ENCODE measurements around the gene CLEC1A. TPM values are rescaled to one million over a fixed set of nuclear protein-coding genes. Genes with fewer than 3 reads are reported as not detected.
A peak's percentile ranks its signal among the peaks of the same experiment; 100 is the strongest.

The CLEC1A gene, protein sequence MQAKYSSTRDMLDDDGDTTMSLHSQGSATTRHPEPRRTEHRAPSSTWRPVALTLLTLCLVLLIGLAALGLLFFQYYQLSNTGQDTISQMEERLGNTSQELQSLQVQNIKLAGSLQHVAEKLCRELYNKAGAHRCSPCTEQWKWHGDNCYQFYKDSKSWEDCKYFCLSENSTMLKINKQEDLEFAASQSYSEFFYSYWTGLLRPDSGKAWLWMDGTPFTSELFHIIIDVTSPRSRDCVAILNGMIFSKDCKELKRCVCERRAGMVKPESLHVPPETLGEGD
- not detected in 2 replicates for total RNA-seq (2014; rRNA removed; shearing (Covaris generic))
- polyA plus RNA-seq (2015; cell fraction: cytosol; rRNA removed) = not detected in 2 replicates
- polyA plus RNA-seq (2015; cell fraction: nucleus; rRNA removed) = 0.07 TPM in 1 of 2 replicates, not detected in the other

DNA sequence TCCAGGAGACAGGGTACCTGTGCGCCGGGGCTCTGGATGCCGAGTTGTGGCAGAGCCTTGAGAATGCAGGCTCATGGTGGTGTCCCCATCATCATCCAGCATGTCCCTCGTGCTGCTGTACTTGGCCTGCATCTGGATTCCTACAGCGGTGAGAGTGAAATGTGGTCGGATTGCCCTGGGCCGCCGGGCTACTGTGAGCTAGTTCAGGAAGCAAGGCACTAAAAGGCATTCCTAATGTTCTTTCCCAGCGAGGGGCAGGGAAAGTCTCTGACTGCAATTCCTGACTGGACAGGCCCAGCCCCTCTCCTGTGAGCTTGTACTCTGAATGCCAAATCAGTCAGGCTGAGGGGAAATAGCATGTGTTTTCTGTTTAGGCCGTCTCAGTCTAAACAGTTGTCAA, at the start of gene CLEC1A:
Gene CLEC1A (minus strand): TSS at position 195 of the 400 bp plus-strand sequence. CDS start 63 bp downstream, at position 132.
- DNase-seq (ENCODE audit: low read depth) = no peak

DNA sequence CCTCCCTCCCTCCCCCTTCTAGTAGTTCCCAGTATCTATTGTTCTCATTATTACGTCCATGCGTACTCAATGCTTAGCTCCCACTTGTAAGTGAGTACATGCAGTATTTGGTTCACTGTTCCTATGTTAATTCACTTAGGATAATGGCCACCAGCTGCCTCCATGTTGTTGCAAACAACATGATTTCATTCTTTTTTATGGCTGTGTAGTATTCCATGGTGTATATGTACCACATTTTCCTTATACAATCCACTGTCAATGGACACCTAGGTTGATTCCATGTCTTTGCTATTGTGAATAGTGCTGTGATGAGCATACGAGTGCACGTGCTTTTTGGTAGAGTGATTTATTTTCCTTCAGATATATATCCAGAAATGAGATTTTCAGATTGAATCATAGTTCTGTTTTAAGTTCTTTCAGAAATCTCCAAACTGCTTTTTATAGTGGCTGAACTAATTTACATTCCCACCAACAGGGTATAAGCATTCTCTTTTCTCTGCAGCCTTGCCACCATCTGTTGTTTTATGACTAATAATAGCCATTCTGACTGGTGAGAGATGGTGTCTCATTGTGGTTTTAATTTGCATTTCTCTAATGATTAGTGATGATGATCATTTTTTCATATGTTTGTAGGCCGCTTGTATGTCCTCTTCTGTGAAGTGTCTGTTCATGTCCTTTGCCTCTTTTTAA, 49.1 kb upstream of the CLEC1A start:
- DNase-seq (ENCODE audit: low read depth) = no peak

DNA sequence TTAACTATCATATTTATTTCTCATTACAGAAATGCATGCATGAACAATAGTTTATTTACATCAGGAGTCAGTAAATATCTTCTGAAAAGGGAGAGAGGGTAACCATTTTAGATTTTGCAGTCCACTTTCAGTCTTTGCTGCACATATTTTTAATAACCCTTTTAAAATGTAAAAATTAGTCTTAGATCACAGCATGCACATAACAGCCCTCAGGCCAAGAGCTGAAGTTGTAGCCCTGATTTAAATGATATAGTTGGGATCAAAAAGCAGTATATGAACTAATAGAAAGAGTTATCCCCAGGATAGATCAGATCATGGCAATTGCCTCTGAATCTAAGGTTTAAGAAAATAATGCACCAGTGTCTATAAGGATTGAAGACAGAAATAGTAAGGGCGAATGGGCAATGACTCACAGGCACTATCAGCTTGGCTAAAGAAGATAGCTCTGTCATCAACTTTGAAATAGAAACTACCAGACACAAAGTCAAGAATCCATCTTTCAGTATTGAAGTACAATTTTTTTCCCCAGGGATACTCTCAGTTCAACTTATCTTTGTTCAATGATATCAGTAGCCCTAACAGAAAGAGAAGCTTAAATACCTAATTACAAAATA, 44.3 kb upstream of the CLEC1A start:
- no peak for DNase-seq (ENCODE audit: low read depth)

DNA sequence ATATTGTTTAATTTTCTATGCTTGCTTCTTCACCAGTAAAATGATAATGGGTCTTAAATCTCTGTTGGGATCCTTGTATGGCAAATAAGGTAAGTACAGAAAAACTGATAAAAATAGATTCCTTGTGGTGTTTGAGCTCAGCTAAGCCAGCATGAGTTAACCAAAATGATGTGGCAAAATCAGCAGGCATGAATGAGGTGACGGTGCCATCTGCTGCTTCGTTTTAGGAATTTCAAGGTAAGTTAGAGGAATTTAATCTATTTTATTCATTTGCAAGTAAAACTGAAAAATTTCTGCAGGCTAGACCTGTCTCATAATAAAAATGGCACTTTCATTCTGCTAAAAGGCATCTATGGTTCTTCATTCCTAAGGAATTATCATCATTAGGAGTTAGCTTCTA, 41.2 kb upstream of the CLEC1A start:
- DNase-seq (ENCODE audit: low read depth) = peak; percentile 48

DNA sequence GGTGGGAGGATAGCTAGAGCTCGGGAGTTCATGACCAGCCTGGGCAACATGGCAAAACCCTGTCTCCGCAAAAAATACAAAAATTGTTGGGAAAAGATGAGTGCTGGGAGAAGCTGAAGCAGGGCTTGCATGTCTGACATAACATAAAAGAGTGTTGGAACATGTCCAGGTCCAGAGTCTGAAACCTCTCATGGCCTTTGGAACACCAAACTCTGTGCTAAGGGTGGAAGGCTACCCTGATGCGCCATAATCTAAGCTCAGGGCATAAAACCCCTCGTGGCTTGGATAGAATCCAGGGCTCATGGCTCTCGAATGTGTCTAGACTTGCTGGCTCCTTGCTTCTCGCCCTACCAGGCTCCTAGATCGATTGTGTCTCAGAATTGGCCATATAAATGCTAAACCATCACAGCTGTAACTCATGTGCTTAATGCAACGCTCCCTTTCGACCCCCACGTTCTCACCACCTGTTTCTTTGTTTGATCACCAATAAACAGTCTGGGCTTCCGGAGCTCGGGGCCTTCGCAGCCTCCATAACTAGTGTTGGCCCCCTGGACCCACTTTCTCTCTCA, 37.9 kb upstream of the CLEC1A start:
- no peak for DNase-seq (ENCODE audit: low read depth)

DNA sequence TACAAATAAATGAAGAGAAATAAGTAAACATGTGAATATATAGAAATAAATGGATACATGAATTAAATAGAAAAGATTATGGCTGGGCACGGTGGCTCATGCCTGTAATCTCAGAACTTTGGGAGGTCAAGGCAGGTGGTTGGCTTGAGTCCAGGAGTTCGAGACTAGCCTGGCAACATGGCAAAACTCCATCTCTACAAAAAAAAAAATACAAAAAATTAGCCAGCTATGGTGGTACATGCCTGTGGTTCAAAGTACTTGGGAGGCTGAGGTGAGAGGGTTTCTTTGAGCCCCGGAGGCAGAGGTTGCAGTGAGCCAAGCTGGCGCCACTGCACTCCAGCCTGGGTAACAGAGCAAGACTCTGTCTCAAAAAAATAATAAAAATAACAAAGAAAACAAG, 36.3 kb upstream of the CLEC1A start:
- no peak for DNase-seq (ENCODE audit: low read depth)

DNA sequence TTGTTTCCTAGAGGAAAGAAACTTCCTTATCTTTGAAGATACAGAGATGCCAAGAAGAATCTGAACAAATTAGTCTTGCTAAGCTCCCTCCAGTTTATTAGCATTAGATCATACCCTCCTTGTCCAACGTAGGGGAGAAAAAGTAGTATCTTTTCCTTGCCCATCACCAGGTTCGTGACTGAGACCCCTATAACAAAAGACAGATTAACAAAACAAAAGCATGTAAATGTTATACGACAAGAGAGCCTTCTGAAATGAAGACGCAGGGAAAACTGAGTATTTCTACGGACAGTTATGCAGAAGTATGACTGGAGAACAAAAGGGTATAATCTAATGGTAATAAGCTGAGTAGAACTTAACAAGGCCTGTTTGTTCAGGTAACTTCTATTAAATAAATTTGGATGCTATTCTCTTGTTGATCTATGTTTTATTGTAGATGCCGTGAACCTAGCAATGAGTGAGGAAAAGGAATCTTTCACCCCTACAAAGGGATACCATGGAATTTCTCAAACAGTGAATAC, 34.1 kb upstream of the CLEC1A start:
- DNase-seq (ENCODE audit: low read depth) = no peak

DNA sequence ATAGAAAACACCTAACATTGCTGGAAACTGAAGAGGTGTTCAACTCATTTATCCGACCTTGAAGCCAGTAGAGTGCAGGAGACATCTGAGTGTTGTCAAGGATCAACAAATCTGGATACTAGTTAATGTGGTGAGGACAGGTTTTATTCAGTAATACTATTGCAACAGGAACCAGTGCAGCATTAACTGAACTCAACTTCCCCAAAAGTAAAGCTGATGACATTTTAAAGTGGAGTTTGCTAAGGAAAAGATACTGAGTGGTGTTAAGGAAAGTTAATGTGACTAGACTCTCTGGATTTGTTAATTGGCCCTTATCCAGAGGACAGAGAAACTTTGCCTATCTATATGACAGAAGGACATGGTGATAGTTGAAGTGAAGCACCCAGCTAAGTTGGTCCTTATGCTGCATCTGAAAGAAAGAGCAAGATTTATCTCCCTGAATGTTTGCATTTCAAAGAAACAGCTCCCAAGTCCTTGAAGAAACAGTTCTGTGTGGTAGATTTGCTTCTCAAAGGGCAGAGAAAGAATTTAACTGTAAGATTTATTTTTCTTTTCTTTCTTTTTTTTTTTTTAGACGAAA, 32.4 kb upstream of the CLEC1A start:
- no peak for DNase-seq (ENCODE audit: low read depth)

DNA sequence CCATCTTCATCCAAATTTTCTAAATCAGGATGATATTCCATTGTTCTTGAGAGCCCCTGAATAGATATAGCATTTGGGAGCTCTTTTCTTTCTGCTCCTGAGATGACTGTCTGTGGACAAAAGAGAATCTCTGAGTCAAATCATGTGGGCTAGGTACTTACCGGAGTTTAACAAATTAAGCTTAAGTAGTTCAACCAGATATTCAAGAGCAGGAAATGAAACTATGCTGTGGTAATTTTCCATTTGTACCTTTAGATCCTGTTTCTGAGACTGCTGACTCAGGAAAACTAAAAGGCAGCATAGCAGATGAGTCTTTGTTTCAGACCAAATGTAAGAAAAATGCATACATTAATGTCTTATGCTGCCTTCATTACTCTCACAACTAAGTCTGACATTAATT, 31.3 kb upstream of the CLEC1A start, which contains the start of gene CLEC7A:
Gene CLEC7A (minus strand): TSS at position 158 of the 400 bp plus-strand sequence. CDS start 117 bp downstream, at position 41.
- peak; percentile 8 for DNase-seq (ENCODE audit: low read depth)

DNA sequence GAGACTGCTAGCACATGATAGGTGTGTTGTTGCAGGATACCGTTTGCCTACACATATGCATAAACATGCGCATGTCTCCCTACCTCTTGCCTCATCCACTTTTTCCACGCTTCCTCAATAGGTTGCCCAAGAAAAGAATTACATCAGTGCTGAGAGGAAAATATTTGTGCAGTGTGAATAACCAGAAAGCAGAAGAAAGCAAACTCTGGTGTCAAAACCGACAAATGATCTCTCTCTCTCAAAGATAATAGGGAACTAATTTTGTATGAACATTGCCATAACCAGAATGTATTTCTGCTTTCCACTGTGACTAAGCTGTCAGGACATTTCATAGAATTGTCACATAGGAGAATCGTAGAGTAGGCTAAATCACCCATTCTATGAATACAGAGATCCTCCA, 29.9 kb upstream of the CLEC1A start:
- no peak for DNase-seq (ENCODE audit: low read depth)

DNA sequence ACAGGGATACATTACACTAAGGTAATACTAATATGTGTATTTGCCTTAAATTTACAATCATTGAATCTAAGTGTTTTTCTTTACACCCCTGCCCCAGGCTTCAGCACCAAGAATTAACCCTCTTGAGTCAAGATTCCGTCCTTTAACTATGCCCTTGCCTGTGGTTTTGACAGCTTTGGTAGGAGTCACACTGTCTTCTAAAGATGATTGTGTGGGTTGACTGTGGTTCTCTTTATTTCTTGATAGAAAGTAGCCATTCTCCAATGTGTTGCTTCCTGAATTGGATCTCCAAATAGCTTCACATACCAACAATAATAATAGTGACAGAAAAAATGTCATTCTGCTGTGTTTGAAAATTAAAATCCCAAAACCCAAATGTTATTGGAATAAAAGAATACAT, 27.6 kb upstream of the CLEC1A start:
- DNase-seq (ENCODE audit: low read depth) = no peak

DNA sequence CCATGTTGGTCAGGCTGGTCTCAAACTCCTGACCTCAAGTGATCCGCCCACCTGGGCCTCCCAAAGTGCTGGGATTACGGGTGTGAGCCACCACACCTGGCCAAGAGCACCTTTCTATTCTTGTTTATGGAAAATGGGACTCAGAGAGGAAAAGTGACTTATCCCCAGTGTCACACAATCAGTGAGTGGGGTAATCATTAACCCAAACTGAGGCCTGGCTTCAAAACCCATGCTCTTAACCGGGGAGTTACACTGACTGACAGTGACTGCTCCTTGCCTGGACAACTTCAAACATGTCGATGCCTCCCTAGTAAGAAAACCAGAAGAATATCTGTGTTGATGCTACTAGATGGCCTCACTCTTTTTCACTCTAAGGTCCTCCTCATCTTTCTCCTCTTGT, 23.9 kb upstream of the CLEC1A start:
- DNase-seq (ENCODE audit: low read depth) = no peak

DNA sequence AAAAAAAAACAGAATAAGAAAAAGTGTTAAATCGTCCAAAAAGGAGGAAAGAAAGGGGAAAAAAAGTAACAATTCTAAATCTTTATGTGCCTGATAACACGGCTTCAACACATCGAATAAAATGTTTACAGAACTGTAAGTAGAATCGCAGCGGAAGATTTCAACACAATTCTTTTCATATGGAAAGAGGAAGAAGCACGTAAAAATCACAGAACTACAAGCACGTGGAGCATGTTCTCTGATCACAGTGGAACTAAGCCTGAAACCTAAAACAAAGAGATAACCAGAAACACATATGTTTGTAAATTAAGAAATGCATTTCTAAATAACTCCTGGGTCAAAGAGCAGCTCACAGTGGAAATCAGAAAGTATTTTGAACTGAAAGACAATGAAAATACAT, 22.5 kb upstream of the CLEC1A start:
- DNase-seq (ENCODE audit: low read depth) = no peak

DNA sequence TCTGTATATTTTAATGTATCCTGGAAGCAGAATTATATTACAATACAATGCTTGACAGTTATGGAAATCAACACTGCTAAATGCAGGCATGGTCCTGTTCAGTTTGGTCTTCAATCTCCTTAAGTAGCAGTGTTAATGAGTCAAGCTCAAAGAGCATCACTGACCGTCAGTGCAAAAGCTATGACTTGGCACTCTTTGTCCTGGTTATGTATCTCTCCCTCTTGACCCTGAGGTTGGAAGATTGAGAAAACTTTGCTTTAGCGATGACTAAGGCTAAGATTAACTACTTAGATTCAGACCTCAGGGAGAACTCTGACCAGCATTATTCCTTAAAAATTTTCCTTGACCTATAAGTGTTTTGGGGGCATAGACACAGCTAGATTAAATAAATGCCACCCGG, 20.3 kb upstream of the CLEC1A start:
- peak; percentile 3 for DNase-seq (ENCODE audit: low read depth)

DNA sequence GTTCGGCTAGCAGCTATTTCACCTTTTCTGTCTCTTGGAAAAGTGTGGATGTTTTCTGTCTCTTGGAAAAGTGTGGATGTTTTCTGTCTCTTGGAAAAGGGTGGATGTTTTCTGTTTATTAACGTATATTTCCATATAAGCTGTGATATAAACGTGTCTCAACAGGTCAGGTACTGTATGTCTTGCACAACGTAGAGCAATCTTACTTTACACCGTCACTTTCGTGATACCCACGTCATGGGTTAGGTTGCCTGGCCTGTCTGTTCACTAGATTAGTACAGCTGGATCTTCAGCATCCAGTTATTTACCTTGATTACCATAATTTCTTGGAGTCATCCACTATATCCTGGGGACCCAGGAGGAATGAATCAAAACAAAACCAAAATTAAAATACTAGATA, 17.1 kb upstream of the CLEC1A start:
- no peak for DNase-seq (ENCODE audit: low read depth)

DNA sequence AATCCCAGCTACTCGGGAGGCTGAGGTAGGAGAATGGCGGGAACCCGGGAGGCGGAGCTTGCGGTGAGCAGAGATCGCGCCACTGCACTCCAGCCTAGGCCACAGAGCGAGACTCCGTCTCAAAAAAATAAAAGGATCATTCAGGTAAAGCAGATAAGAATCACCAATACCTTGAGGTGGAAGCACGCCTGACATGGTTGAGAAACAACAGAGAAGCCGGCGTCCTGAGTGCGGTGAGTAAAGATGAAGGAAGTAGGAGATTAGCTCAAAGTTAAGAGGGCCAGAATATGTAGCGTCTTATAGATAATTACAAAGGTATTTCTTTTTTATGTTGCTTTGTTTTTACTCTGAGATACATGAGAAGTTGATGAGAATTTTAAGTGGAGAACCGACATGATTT, 16.5 kb upstream of the CLEC1A start:
- DNase-seq (ENCODE audit: low read depth) = no peak

DNA sequence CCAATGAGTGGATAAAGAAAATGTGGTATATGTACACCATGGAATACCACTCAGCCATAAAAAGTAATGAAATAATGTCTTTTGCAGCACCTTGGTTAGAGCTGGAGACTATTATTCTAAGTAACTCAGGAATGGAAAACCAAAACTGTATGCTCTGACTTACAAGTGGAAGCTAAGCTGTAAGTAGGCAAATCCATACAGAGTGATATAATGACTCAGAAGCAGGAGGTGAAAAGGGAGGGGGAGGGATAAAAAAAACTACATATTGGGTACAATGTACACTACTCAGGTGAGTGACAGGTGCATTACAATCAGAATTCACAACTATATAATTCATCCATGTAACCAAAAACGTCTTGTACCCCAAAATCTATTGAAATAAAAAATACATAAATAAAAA, 15.1 kb upstream of the CLEC1A start:
- DNase-seq (ENCODE audit: low read depth) = no peak

DNA sequence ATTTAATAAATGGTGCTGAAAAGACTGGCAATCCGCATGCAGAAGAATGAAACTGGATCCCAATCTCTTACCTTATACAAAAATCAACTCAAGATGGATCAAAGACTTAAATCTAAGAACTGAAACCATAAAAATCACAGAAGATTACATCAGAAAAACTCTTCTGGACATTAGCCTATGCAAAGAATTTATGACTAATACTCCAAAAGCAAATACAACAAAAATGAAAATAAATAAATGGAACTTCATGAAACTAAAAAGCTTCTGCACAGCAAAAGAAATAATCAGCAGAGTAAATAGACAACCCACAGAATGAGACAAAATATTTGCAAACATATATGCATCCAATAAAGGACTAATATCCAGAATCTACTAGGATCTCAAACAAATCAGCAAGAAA, 14.3 kb upstream of the CLEC1A start:
- no peak for DNase-seq (ENCODE audit: low read depth)

DNA sequence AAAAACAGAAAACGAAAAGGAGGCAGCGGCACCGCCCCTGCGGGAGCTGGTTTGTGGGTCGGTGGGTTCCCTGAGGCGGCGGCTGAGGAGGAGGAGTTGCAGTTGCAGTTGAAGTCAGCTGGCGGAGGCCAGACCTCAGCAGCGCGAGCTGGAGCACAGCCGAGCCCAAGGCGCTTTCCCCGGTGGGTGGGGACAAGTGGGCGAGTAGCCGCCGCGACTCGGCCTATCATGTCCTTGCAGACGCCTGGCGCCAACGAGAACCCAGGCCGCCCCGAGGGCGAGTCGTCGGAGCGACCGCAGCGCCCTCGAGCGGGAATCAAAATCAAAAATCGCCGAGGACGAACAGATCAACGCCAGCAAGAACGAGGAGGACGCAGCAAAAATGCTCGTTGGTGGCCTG, 12.7 kb upstream of the CLEC1A start:
- no peak for DNase-seq (ENCODE audit: low read depth)

DNA sequence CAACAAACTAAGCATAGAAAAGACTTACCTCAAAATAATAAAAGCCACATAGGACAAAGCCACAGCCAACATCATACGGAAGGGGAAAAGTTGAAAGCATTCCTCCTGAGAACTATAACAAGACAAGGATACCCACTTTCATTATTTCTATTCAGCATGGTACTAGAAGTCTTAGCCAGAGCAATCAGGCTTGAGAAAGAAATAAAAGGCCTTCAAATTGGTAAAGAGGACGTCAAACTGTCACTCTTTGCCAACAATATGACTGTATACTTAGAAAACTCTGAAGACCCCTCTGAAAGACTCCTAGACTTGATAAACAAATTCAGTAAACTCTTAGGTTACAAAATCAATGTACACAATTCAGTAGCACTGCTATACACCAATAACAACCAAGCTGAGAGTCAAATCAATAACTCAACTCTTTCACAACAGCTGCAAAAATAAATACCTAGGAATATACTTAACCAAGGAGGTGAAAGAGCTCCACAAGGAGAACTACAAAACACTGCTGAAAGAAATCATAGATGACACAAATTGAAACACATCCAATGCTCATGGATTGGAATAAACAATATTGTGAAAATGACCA, 11.6 kb upstream of the CLEC1A start:
- no peak for DNase-seq (ENCODE audit: low read depth)

DNA sequence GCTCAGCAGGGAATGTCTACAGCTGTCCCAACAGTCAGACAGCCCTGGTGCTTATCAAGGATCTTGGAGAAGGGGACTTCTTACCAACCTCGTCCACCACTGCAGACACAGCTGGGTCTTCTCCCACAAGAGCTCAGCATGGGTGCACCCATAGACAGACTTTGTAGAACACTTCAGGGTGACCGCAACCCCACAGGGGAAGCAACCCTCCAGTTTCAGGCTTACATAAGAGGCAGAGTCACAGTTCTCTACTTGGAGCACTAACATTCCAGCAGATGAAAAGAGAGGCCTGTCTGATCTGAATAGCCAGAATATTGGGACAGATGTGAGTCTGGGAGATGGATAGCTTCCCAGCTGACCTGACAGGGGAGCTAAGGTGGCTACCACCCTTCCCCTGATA, 3.5 kb upstream of the CLEC1A start:
- DNase-seq (ENCODE audit: low read depth) = no peak

Data from HT1080 (cell line).